HG03064 (cell line): ENCODE measurements around the gene ZNF234.
A peak's percentile ranks its signal among the peaks of the same experiment; 100 is the strongest.
"Not testable (repeated sequence)": the region's sequence is repeated elsewhere in the genome, so short reads cannot be mapped to it uniquely, and the experiment has no call there.

ENCODE experiments used
- ATAC-seq: cut with Tn5 transposase; IDR thresholded peaks from one replicate; pipeline ENCODE4 v1.9.1; 2021; ENCODE audit warnings: low read depth; ENCODE audit not compliant: unreplicated experiment

Gene ZNF234

DNA sequence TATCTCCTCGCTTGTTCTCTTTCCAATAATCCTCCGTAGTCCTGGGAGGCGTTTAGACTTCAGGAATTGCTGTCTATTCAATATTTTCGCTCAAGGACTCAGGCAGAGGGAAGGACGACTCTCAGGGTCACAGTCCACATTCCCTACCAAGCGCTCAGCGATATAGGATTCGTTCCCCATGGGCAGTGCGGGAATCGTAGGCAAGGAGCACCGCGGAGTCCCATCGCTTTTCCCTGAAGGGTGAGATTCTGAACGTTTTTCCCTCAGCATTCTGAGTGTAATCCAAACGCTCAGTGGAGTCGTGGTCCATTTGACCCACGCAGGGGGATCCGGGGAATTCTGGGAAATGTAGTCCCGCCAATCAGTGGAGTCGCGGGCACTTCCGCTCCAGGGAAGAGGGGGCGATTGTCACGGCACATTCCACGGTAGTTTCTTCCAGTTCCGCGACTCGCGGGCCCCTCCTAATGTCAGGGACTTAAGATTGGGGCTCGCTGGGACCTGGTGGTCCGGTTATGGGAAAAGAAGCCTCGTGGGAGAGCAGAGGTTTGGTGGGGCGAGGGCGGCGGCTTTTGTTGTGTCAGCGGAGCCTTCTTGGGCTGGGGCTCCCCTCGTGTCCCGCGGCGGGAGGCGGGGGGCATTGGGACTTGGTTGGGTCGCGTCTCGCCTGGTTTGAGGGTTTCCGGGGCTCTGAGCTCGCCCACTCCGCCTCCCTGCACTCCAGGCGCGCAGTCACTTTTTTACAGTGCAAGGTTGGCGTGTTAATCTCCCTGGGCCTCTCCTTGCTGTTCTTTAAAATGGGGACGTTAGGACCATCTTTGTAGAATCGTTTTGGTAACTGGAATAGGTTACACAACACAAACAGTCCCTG lies at the start of gene ZNF234:
ZNF234 (plus strand) TSS at position 364 of the 868 bp plus-strand sequence. CDS start 3,079 bp downstream, outside the sequence.
- peak; percentile 81 for ATAC-seq

DNA sequence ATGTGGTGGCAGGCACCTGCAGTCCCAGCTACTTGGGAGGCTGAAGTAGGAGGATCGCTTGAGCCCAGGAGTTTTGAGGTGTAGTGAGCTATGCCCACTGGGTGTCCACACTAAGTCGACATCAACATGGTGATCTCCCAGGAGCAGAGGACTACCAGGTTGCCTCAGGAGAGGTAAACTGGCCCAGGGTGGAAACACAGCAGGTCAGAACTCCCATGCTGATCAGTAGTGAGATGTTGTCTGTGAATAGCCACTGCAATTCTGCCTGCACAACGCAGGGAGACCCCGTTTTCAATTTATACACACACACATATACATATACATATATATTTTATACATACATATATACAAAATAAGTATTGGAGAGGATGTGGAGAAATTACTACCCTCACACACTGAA lies 49.2 kb upstream of the ZNF234 start:
- ATAC-seq, result no peak

DNA sequence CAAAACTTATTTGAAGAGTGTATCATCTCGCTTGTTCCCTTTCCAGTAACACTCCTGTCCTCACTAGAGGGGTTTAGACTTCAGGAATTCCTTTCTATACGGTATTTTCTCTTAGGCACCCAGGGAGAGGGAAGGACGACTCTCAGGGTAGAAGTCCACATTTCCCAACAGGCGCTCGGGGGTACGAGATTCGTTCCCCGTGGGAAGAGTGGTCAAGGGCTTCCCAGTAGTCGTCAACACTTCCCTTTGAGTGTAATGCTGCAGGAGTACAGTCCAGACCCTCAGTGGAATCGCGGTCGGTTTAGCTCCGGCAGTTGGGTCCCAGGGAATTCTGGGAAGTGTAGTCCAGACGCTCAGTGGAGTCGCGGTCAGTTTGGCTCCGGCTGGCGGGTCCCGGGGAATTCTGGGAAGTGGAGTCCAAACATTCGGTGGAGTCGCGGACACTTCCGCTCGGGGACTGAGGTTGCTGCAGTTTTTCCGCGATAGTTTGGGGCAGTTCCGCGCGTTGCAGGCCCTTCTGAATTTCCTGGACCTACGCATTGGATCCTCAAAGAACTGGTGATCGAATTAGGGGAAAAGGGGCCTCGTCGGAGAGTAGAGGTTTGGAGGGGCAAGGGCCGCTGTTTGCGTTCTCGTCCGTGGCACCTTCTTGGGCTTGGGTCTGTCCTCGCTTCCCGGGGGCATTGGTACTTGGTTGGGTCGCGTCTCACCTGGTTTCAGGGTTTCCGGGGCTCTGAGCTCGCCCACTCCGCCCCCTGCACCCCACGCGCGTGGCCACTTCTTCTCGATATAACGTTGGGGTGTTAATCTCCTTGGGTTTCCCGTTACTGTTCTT lies 47.2 kb upstream of the ZNF234 start, which contains the start of gene ZNF224:
ZNF224 (plus strand) TSS at position 431 of the 835 bp plus-strand sequence. CDS start 3,513 bp downstream, outside the sequence.
- ATAC-seq, result peak; percentile 75

DNA sequence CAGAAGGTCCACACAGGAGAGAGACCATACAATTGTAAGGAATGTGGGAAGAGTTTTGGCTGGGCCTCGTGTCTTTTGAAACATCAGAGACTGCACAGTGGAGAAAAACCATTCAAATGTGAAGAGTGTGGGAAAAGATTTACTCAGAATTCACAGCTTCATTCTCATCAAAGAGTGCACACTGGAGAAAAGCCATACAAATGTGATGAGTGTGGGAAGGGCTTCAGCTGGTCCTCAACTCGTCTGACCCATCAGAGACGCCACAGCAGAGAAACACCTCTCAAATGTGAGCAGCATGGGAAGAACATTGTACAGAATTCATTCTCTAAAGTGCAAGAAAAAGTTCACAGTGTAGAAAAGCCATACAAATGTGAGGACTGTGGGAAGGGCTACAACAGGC lies 33.6 kb upstream of the ZNF234 start:
- no peak for ATAC-seq

DNA sequence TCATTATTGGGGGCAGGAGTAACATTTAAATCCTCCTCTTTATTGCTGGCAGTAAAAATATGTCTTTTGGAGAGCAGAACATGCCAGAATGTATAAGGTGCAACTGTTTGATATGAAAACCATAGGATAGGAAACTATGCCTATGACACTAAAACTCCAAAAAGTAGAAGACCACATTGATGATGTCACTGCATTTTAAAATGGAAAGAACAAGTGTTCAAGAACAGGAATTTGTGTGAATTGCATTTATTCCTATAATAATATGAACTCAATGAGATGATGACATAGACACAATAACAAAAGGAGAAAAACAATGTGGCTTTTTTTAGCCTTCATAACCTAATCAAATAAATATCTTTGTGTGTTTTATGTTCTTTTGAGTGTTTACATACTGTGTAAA lies 31.9 kb upstream of the ZNF234 start:
- no peak for ATAC-seq

DNA sequence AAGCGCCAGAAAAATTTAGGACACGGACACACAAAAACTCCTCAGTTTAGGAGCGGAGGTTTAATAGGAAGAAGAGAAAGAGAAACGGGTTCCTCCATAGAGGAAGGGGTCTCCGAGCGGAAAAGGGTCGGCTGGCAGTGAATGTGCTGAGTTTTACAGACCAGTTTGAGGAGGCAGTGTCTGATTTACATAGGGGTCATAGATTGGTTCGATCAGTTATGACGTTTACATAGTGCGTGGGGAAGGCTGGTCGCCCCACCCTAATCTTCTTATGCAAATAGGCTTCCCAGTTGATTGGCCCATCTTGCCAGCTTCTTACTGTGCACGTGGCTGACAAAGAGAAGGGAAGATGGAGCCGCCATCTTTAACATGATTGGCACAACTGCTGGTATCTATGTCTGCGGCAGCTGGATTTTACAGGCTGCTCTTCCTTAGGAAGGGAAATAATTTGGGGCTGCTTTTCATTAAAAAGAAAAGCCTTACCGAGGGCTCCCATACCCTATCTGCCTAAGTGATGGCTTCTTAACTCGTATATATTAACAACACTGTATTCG lies 29.4 kb upstream of the ZNF234 start:
- ATAC-seq, result no peak

DNA sequence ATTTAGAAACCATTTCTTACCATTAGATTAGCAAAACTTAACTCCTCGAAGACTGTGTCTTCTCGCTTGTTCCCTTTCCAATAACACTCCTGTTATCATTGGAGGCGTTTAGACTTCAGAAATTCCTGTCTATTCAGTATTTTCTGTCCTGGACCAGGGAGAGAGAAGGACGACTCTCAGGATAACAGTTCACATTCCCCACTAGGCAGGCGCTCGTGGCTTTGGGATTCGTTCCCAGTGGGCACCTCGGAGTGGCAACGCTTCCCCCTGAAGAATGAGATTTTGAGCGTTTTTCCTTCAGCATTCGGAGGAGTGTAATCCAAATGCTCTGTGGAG lies 28.6 kb upstream of the ZNF234 start:
- ATAC-seq, result peak; percentile 14

DNA sequence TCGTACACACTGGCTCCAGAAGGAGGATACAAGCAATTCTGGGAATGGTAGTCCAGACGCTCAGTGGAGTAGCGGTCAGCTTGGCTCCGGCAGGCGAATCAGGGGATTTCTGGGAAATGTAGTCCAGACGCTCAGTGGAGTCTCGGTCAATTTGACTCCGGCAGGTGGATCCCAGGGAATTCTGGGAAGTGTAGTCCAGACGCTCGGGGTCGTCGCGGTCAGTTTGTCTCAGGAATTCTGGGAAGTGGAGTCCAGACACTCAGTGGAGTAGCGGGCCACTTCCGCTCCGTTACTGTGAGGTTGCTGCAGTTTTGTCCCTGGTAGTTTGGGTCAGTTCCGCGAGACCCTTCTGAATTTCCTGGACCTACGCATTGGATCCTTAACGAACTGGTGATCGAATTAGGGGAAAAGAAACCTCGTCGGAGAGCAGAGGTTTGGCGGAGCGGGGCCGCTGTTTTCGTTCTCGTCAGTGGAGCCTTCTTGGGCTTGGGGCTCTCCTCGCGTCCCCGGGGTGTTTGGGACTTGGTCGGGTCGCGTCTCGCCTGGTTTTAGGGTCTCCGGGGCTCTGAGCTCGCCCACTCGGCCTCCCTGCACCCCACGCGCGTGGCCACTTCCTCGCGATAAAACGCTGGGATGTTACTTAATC lies 28.1 kb upstream of the ZNF234 start, which contains the start of gene ZNF225:
ZNF225 (plus strand) TSS at position 262 of the 646 bp plus-strand sequence. CDS start 2,429 bp downstream, outside the sequence.
- peak; percentile 97 for ATAC-seq

DNA sequence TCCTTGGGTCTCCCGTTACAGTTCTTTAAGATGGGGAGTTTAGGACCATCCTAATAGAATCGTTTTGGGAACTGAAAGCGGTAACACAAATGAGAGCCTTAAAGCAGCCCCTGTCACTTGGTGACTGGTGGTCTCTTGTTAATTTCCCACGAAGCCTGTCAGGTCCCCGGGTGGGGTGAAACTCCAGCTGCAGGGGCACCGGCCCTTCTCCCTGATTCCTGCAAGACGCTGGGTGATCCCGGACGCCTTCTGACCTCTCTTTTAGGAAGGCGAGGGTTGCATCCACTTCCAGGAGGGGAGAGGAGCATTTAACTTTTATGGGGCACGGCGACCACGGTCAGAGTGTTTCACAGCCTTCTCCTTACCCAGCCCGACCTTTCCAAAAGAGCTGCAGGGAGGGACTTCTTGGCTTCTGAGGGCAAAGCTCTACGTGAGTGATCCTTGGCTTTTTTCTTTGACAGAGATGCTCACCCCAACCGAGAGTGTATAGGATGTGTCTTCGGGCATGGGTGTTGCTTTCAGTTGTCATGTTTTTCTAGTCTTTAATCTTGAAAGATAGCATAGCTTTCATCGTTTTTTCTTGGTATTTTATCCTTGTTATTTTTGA lies 27.5 kb upstream of the ZNF234 start:
- ATAC-seq, result no peak

DNA sequence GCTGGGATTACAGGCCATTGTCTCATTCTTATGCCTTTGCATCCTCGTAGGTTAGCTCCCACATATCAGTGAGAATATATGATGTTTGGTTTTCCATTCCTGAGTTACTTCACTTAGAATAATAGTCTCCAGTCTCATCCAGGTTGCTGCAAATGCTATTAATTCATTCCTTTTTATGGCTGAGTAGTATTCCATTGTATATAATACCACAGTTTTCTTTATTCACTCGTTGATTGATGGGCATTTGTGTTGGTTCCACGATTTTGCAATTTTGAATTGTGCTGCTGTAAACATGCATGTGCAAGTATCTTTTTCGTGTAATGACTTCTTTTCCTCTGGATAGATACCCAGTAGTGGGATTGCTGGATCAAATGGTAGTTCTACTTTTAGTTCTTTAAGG lies 20.2 kb upstream of the ZNF234 start:
- ATAC-seq, result not testable (repeated sequence)

DNA sequence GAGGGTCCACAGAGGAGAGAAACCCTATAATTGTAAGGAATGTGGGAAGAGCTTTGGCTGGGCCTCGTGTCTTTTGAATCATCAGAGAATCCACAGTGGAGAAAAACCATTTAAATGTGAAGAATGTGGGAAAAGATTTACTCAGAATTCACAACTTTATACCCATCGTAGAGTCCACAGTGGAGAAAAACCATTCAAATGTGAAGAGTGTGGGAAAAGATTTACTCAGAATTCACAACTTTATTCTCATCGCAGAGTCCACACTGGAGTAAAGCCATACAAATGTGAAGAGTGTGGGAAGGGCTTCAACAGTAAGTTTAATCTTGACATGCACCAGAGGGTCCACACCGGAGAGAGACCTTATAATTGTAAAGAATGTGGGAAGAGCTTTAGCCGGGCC lies 9.4 kb upstream of the ZNF234 start:
- no peak for ATAC-seq

DNA sequence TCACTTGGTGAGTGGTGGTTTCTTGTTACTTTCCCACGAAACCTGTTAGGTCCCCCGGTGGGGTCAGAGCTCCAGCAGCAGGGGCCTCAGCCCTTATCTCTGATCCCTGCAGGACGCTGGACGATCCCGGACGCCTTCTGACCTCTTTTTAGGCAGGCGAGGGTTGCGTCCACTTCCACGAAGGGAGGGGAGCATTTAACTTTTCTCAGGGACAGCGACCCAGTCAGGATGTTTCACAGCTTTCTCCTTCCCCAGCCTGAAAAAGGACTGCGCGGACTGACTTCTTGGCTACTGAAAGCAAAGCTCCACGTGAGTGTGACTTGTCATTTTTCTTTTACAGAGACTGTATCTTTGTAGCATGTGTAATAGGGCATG lies 692 bp downstream of the ZNF234 start:
- ATAC-seq, result no peak

DNA sequence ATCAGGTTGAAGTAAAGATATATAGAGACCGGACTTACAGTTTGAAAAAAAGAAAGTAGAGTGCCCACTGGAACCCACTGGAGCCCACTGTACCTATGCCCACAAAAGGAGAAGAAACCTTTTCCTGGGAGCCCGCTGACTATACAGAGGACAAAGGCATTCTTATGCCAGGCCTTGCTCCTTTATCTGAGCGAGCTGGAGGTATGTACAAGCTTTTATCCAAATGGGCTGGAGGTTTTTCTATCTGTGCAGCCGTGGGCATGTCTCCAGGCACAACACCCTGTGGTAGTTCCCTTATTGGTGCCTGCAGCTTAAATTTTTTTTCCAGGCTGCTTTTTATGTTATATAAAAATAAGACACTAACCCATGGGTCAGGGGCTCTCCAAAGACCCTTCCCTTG lies 8.4 kb downstream of the ZNF234 start:
- ATAC-seq, result no peak

DNA sequence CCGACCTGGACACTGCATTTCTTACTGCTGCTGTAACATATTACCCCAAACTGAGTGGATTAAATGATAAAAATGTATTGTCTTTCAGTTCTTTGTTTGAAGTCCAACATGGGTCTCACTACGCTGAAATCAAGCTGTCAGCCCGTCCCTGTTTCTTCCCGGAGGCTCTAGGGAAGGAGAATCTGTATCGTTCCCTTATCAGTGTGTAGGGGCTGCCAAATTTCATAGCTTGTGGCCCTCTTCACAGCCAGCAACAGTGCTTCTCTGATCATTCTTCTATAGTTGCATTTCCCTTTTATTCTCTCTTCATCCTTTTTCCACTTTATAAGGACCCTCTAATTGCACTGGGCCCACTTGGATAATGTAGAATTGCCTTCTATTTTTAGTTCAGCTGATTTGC lies 10.1 kb downstream of the ZNF234 start:
- no peak for ATAC-seq

DNA sequence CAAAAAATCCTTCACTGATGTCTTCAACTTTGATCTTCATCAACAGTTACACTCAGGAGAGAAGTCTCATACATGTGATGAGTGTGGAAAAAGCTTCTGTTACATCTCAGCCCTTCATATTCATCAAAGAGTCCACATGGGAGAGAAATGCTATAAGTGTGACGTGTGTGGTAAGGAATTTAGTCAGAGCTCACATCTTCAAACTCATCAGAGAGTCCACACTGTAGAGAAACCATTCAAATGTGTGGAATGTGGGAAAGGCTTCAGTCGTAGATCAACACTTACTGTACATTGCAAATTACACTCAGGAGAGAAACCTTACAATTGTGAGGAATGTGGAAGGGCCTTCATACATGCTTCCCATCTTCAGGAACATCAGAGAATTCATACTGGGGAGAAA lies 15.1 kb downstream of the ZNF234 start:
- no peak for ATAC-seq

DNA sequence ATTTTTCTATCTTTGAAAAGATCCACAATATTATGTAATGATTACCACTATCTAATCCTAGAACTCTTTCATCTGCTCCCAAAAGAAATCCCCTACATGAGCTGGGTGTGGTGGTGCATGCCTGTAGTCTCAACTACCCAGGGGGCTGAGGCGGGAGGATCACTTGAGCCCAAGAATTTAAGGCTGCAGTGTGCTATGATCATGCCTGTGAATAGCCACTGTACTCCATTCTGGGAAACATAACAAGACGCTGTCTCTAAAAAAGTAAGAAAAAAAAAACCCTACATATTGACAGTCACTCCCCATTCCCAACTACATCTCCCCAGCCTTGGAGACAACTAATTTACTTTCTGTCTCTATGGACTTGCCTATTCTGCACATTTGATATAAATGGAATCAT lies 22.4 kb downstream of the ZNF234 start:
- no peak for ATAC-seq

DNA sequence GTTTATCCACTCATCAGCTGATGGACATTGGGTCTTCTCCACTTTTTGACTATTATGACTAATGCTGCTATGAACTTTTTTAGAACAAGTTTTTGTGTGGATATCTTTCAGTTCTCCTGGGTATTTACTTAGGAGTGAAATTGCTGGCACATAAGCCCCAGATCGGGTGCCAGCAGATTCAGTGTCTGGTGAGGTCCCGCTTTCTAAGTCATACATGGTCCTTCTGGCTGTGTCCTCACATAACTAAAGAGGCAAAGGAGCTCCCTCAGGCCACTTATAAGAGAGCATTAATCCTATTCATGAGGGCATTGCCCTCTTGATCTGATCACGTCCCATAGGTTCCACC lies 22.9 kb downstream of the ZNF234 start:
- no peak for ATAC-seq

DNA sequence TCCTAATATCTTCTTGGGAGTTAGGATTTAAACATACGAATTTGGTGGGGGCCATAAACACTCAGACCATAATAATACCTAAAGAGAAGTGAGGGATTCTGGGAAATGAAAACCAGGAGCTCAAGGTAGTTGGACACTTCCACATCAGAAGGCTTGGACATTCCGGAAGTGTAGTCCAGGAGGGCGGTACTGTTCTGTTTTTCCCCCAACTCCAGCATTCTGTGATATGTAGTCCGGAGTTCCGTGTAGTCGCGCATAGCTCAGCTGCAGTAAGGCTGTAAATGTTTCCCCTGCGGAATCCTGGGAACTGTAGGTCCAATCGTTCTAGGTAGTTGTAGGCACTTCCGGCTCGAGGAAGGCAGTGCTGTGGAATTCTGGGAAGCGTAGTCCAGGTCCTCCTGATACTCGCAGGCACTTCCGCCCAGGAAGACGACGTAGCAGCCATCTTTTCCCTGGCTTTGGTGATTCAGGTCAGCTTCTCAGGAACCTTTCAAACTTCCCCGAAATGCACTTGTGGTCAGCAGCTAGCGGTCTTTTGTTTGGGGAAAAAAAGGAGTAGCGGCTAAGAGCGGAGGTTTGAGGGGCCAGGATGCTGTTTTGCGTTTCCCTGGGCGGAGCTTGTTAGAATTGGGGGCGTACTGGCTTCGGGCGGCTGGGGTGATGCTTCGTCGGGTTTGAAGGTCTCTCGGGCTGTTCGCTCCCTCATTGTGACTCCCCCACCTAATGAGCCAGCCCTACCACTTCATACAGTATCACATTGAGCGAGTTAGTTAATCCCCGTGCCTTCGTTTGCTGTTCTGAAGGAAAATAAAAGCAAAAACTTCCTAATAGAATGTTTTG lies 23.5 kb downstream of the ZNF234 start, which contains the start of gene ZNF226:
ZNF226 (plus strand) TSS at position 428 of the 840 bp plus-strand sequence. CDS start 4,981 bp downstream, outside the sequence.
- peak; percentile 93 for ATAC-seq

DNA sequence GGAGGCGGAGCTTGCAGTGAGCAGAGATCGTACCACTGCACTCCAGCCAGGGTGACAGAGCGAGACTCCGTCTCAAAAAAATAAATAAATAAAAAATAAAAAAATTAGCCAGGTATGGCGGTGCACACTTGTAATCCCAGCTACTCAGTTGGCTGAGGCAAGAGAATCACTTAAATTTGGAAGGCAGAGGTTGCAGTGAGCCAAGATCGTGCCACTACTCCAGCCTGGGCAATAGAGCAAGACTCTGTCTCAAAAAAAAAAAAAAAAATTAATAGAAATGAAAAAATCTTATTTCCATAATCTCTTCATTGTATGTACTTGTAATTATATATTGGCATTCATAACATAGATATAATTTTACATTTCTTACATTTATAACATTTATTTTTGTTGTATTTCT lies 29.3 kb downstream of the ZNF234 start:
- ATAC-seq, result not testable (repeated sequence)
